Type B pancreatic cell (in vitro differentiated cells): ENCODE results near the gene TBCK. TPM values are rescaled to one million over a fixed set of nuclear protein-coding genes. Genes with fewer than 3 reads are reported as not detected.
"Not testable (repeated sequence)": the region's sequence is repeated elsewhere in the genome, so short reads cannot be mapped to it uniquely, and the experiment has no call there.

Source experiments
- DNase-seq: peaks from one replicate; pipeline ENCODE4 v3.0.0; 2021; ENCODE audit warnings: mixed read lengths; ENCODE audit not compliant: unreplicated experiment; ENCODE audit errors: extremely low spot score
- H3K27ac Mint-ChIP-seq: 2 replicates; pipeline ENCODE4 v1.8.0; 2021; ENCODE audit warnings: mild to moderate bottlenecking, mixed read lengths
- H3K27me3 Mint-ChIP-seq: 2 replicates; pipeline ENCODE4 v1.8.0; 2021; ENCODE audit warnings: mixed read lengths
- H3K36me3 Mint-ChIP-seq: 2 replicates; pipeline ENCODE4 v1.8.0; 2021; ENCODE audit warnings: mixed read lengths
- H3K4me1 Mint-ChIP-seq: one replicate; pipeline ENCODE4 v1.8.0; 2021; ENCODE audit warnings: mixed read lengths; ENCODE audit not compliant: unreplicated experiment
- H3K4me3 Mint-ChIP-seq: 2 replicates; pipeline ENCODE4 v1.8.0; 2021; ENCODE audit warnings: mild to moderate bottlenecking, mixed read lengths
- H3K9me3 Mint-ChIP-seq: 2 replicates; pipeline ENCODE4 v1.8.0; 2021; ENCODE audit warnings: mixed read lengths
- CTCF ChIP-seq: fragments of 200-600 bp; sonication (generic); conservative IDR thresholded peaks from 2 replicates; pipeline ENCODE4 v1.5.0; 2021; ENCODE audit warnings: antibody characterized with exemption, mild to moderate bottlenecking
- total RNA-seq: library from RNA; stranded (reverse); gene quantifications from 2 replicates; pipeline ENCODE4 v1.2.1, GENCODE V29; 2021; ENCODE audit warnings: low replicate concordance

The TBCK gene
- total RNA-seq, 1 donor from 2014 or later = 59.8 TPM

- TF ChIP-seq CTCF = peak; percentile 73
- H3K9me3 Mint-ChIP-seq = no peaks in the 10 kb centered on the region
- H3K27ac Mint-ChIP-seq = no peak overlapping the region
- H3K4me3 Mint-ChIP-seq = no peak overlapping the region
- H3K4me1 Mint-ChIP-seq = peaks cover 6% of the 10 kb centered on the region
- H3K27me3 Mint-ChIP-seq = no peaks in the 10 kb centered on the region
- peaks cover 12% of the 10 kb centered on the region for H3K36me3 Mint-ChIP-seq
- DNase-seq = no peak
These were observed 77.1 kb downstream of the TBCK start for GRCh38 chr4:106238820-106239420.

- no peak overlapping the region for H3K4me3 Mint-ChIP-seq
- H3K4me1 Mint-ChIP-seq = no peaks in the 10 kb centered on the region
- no peak for DNase-seq
- no peaks in the 10 kb centered on the region for H3K27me3 Mint-ChIP-seq
- H3K27ac Mint-ChIP-seq = no peak overlapping the region
- peaks cover 30% of the 10 kb centered on the region for H3K36me3 Mint-ChIP-seq
- H3K9me3 Mint-ChIP-seq = no peaks in the 10 kb centered on the region
- no peak for TF ChIP-seq CTCF
These were observed 84.1 kb downstream of the TBCK start for GRCh38 chr4:106231931-106232330.

- Mint-ChIP-seq H3K4me3 (no peak overlapping the region), H3K36me3 (peaks cover 13% of the 10 kb centered on the region), H3K4me1 (no peaks in the 10 kb centered on the region), H3K27ac (no peak overlapping the region), H3K9me3 (peaks cover 5% of the 10 kb centered on the region), H3K27me3 (no peaks in the 10 kb centered on the region)
- TF ChIP-seq CTCF = no peak
- DNase-seq = no peak
These were observed 93.5 kb downstream of the TBCK start for GRCh38 chr4:106222548-106222947.

GRCh38 chr4:106213291-106213690 lies 102.7 kb downstream of the TBCK start:
- not testable (repeated sequence) for DNase-seq, H3K4me1 Mint-ChIP-seq, H3K27ac Mint-ChIP-seq, H3K36me3 Mint-ChIP-seq, H3K4me3 Mint-ChIP-seq, H3K9me3 Mint-ChIP-seq, H3K27me3 Mint-ChIP-seq

GRCh38 chr4:106210021-106210420 lies 106.0 kb downstream of the TBCK start:
- no peak for TF ChIP-seq CTCF
- no peak overlapping the region for H3K27ac Mint-ChIP-seq
- H3K4me3 Mint-ChIP-seq = no peak overlapping the region
- H3K9me3 Mint-ChIP-seq = no peaks in the 10 kb centered on the region
- peaks cover 10% of the 10 kb centered on the region for H3K36me3 Mint-ChIP-seq
- no peaks in the 10 kb centered on the region for H3K4me1 Mint-ChIP-seq
- no peak for DNase-seq
- H3K27me3 Mint-ChIP-seq = no peaks in the 10 kb centered on the region

GRCh38 chr4:106208481-106209460 lies 107.2 kb downstream of the TBCK start:
- no peaks in the 10 kb centered on the region for H3K27me3 Mint-ChIP-seq
- no peak for DNase-seq
- no peak overlapping the region for H3K27ac Mint-ChIP-seq
- no peak overlapping the region for H3K4me3 Mint-ChIP-seq
- H3K4me1 Mint-ChIP-seq = no peaks in the 10 kb centered on the region
- TF ChIP-seq CTCF = no peak
- no peaks in the 10 kb centered on the region for H3K9me3 Mint-ChIP-seq
- peaks cover 10% of the 10 kb centered on the region for H3K36me3 Mint-ChIP-seq
